CD4-positive, alpha-beta T cell treated with Interferon alpha-2 for 1 hour (primary cell): ENCODE data around the gene SLC8A1.

Experiments
- DNase-seq, 2 donors: peaks; one replicate each; pipeline ENCODE4 v3.0.0-alpha.2; 2020 to 2022

SLC8A1 gene

GRCh38 chr2:40129725-40130124 lies 322.2 kb downstream of the SLC8A1 start:
- no peak for DNase-seq

- DNase-seq: no peak
These were observed 323.1 kb downstream of the SLC8A1 start for GRCh38 chr2:40128796-40129195.

DNA sequence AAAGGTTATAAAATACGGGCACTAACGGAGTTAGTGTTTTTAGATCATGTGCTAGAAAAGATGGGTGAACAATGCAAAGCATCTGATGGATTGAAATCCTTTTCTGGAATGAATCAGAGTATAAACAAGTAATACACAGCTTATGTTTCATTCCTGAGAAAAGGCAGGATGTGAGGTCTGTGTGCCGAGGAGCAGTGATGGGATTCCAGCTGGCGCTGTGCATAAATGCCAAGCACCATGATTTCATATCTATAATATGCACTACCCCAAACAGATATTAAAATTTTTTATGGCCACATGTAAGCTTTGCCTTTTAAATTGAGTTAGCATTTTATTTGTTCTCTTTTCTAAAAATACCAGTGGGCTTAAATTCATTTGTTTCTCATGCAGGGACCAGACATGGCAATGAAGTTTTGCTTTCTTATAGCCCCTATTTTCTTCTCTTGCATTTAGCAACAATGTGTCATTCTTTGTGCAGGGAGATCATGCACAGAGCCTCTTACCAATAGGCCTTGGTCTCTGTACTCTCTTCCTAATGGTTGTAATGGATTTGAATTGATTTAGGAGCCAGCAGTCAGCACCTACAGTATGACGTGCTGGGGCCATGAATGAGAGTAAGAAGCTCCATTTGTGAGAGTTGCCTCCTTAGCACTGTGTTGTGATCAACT lies 323.9 kb downstream of the SLC8A1 start:
- DNase-seq: no peak

GRCh38 chr2:40127146-40127545 lies 324.7 kb downstream of the SLC8A1 start:
- DNase-seq: no peak

GRCh38 chr2:40126006-40126405 lies 325.9 kb downstream of the SLC8A1 start:
- DNase-seq: no peak

DNA sequence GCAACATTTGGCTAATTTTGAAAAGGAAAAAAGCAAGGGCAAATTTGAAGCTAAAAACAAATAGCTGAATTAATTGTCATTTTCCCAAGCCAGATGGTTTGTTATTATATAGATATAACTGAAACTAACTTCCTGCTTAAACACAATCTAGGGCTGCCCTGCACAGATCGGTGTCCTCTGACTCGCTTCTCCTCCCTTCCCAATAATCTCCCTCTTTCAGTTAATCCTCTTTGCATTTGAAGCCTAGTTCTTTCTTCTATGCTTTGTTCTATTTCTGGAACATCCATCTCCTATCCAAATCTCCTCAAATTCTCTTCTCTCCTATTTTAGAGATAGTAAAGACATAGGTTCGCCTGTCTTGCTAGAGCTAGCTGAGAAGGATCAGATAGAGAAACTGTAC lies 328.1 kb downstream of the SLC8A1 start:
- no peak for DNase-seq

- DNase-seq: no peak
These were observed 328.6 kb downstream of the SLC8A1 start for GRCh38 chr2:40123326-40123725.

GRCh38 chr2:40120957-40121356 lies 330.9 kb downstream of the SLC8A1 start:
- DNase-seq: no peak

DNA sequence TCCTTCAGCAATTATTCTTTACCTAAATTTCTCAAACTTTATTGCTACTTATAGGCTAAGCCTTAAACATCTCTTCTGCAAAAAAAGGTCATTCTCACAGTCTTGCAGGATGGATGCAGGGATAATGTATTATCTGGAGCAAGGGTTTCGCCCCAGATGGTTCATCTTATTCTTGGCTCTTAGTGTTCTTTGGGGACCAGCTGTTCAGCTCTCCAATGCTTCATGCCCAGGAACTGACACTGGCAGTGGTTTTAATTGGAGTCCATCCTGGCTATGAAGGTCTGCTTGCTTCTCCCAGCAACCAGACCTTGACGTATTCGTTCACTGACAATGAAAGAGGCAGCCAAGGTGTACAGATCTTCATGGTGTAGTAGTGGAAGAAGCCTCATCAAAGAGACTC lies 331.9 kb downstream of the SLC8A1 start:
- DNase-seq: no peak

DNA sequence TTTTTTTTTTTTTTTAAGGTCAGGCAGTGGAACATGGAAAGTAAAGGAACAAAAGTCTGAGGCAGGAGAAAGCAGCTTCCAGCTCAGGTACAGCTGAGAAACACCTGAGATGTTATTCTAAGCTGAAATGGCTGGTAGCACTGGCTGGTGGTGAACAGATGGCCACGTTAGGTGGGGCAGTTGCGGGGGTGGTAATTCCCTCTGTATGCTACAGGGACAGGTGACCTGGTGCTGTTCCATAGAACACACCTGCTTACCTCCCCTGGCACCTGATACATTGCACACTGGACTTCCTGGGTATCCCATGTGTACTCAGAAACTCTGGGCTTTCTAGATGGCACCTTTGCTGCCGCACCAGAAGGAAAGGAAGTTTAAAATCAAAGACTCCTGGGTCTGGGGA lies 333.3 kb downstream of the SLC8A1 start:
- DNase-seq: no peak

DNA sequence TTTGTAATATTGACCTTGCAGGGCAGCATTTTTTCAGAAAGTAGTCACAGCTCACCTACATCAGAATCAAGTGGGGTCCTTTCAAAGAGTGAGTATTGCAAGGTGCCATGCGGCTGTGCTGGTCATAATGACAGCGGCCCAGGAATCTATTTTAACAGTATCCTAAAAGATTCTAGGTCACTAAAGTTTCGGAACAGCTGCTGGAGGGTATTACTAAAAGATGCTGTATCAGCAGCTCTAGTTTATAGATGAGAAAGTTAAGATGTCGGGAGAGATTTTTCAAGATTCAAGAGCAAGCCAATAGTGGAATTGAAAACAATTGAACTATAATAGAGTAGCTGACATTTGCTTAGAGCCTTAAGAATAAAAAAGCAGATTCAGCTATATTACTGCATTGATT lies 336.0 kb downstream of the SLC8A1 start:
- no peak for DNase-seq

- DNase-seq: no peak
These were observed 336.5 kb downstream of the SLC8A1 start for GRCh38 chr2:40115348-40115747.

- no peak for DNase-seq
These were observed 337.9 kb downstream of the SLC8A1 start for GRCh38 chr2:40113997-40114396.

GRCh38 chr2:40113272-40113968 lies 338.5 kb downstream of the SLC8A1 start:
- DNase-seq: no peak

DNA sequence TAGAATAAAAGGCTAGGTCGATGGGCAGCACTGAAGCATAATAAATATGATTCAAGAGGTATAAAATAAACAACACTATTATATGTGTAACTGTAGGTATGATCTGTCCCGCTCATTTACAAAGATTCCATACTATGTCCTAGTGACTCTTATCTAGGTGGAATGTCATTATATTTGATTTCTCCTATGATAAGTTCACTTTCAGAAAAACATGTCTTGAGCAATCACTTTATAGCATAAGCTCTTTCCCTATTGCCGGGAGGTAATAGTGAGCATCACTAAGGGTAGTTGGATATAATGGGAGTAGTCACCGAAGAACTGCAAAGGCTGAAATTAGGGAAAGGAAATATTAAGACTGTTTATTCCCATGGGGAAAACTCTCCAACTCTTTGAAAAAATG lies 342.5 kb downstream of the SLC8A1 start:
- DNase-seq: no peak

GRCh38 chr2:40108851-40109250 lies 343.0 kb downstream of the SLC8A1 start:
- no peak for DNase-seq

DNA sequence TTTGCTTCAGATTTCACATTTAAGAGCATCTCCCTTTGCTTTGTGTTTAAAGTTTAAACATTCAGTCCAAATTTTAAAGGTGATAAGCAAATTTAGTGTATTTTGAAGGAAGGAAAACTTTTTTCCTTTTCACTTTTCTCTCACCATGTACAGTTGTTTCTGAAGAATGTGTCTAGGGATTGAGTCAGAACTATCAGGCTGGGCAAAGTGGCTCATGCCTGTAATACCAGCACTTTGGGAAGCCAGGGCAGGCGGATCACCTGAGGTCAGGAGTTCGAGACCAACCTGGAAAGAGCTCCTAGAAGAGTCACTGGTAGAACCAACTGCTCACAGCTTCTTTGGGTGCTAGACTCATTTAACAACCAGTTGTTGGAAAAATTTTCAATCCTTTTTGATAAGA lies 345.8 kb downstream of the SLC8A1 start:
- DNase-seq: no peak

DNA sequence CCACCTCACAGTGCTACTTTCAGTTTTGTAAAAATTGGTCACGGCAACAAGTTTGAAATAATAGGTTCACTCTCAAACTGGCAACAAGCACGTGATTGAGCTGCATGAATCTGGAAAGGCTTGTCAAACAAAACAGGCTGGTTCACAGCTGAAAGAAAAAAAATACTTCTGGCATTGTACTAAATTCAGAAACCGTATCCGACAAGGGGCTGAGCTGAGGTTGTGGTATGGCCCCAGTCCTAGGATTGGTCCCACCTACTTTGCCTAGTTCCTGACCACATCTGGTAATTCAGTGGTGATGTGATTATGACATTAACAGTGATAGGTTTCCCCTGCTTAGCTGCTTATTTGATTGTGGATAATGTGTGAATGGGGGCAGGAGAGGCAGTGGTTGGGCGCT lies 346.3 kb downstream of the SLC8A1 start:
- no peak for DNase-seq

DNA sequence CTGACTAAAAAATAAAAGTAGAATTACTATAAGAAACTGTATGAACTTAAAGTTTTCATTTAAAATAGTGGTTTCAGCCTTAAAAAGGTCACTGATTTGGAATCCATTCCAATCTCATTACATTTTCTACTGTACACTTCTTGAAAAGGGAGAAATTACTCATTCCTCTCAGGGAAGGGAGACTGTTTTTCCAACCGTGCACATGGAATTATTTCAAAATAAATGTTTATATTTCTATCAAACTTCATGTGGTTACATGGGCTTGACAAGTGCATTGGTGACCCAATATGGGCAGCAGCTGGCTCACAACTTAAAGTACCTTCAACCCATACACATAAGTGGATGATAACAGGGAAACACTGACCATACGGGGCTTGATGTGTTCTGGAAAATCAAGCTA lies 348.3 kb downstream of the SLC8A1 start:
- DNase-seq: no peak

GRCh38 chr2:40103163-40103562 lies 348.7 kb downstream of the SLC8A1 start:
- no peak for DNase-seq

DNA sequence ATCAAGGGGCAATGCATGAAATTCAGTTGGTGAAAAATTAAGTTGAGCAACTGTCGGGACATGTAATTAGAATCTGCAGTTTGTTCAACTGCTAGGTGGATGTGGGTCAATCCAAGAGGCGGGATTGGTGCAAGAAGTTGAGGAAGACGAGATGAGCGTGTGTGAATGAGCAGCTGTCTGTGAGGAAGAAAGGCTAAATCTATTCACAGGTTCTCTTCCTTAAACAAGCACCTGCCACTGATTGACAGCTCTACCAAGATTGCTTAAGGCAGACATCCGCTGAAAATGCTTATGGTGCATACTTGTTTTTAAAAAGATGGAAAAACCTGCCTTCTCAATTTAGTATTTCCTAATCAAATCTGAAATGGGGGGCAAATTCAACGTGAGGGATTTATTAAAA lies 349.4 kb downstream of the SLC8A1 start:
- DNase-seq: no peak

DNA sequence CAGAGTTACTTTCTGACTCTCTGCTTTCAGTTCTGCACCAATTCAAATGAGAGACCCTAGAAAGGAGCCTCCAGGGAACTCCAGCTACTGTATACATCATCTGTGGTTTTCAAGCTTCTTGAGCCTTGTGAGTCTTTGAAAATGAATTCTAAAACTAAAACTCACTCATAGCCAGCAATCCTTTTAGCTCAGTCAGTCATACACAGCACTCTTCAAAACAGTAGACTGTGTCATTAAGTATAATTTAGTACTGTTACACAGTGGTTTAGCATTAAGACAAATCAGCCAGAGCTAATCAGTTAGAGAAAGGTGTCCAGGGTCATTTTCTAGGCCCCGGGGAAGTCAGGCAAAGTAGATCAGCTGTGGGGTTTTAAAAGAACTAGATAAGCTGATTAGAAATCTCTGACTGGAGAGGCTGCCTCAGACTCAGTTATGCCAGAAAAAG lies 350.7 kb downstream of the SLC8A1 start:
- no peak for DNase-seq

- no peak for DNase-seq
These were observed 351.2 kb downstream of the SLC8A1 start for GRCh38 chr2:40100676-40101075.

DNA sequence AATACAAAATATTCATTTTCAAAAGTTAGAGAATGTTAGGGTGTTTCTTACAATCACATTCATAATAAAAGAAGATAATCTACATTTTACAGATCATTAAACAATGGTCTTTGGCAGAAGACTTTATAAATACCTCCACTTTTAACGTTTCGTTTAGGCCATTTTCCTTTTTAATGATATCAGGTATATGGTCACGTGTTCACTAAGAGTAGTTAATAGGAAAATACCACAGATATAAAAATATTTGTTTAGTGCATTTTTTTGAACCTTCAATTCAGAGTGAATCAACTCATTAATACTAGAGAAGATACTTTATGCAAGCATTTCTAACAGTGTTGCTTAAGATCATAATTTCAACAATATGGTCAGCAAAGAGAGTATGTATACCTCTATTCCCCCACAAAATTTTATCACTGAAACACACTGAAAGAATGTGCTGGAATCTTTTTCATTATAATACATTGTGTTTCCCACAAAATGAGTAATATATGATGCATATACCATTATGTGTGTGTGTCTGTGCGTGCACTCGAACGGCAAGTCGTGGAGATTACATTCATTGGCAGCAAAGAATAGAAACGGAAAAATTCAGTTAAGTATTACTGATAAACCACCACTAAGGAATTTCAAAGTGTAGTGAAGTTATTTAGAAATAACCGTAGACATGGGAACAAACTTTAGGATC lies 353.0 kb downstream of the SLC8A1 start:
- DNase-seq: no peak
